DMS53 treated with DMSO at 0.1 percent for 48 hours (cell line): ENCODE data around the gene TAOK2.
A peak's percentile ranks its signal among the peaks of the same experiment; 100 is the strongest.

ENCODE experiments used
- DNase-seq: peaks from one replicate; lab custom pipeline; 2025; ENCODE audit not compliant: unreplicated experiment; lab: John Stamatoyannopoulos, UW

The TAOK2 gene

DNA sequence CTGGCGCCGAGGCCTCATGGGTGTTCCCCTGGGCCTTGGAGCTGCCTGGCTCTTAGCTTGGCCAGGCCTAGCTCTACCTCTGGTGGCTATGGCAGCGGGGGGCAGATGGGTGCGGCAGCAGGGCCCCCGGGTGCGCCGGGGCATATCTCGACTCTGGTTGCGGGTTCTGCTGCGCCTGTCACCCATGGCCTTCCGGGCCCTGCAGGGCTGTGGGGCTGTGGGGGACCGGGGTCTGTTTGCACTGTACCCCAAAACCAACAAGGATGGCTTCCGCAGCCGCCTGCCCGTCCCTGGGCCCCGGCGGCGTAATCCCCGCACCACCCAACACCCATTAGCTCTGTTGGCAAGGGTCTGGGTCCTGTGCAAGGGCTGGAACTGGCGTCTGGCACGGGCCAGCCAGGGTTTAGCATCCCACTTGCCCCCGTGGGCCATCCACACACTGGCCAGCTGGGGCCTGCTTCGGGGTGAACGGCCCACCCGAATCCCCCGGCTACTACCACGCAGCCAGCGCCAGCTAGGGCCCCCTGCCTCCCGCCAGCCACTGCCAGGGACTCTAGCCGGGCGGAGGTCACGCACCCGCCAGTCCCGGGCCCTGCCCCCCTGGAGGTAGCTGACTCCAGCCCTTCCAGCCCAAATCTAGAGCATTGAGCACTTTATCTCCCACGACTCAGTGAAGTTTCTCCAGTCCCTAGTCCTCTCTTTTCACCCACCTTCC is 13.9 kb downstream of the TAOK2 start:
- DNase-seq, result no peak

DNA sequence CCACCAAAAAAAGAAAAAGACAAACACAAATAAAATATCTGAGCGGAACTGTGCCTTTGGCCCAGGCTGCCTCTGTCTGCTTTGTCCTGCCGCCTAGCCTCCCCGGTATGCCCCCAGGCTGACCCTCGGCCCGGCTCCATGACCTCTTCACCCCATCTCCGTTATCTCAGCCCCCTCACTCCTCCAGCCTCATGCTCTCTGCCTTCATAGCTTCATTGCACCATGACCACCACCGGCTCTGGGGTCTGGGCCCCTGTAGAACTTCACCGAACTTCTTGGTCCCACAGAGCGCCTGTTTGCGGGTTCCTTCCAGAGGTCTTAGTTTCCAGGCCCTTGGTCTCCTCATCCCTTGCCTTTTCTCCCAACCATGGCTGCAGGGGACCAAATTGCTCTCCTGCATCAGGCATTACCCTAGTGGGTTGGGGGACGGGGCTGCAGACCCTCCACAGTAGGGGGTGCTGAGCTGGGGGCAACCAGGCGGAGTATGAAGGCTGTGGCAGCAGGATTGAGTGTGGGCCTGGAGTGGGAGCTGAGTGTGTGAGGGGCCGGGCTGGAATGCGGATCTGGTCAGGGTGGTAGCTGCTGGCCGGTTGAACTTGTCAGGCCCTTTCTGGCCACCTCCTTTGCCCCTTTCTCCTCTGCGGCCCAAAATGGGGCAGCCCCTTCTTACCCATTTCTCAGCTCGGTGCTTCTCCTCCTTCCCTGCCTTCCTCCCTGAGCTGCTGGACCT is 14.8 kb downstream of the TAOK2 start:
- DNase-seq, result no peak

DNA sequence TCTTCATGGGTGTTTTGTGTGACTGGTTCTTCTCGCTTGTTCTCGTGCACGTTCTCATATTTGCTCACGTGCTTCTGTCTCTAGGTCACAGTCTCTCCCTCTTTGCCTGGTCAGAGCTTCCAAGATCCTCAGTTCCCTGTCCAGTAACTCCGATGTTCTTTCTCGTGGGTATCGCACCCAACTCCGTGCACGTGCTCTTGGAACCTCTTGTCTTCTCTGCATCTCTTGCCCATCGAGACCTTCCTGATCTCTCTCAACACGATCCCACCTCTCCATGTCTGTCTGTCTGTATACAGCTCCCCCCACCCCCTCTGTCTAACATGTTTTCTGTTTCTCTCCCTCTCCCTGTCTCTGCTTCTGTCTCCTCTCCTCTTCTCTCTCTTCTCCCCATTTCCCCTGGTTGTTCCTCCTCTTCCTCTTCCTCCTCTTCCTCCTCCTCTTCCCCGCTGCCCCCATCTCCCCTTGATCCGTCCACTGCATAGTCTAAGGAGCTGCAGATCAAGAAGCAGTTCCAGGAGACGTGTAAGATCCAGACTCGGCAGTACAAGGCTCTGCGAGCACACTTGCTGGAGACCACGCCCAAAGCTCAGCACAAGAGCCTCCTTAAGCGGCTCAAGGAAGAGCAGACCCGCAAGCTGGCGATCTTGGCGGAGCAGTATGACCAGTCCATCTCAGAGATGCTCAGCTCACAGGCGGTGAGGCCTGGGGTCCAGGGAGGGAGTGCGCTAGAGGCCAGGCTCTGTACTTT is 15.6 kb downstream of the TAOK2 start:
- DNase-seq, result no peak

DNA sequence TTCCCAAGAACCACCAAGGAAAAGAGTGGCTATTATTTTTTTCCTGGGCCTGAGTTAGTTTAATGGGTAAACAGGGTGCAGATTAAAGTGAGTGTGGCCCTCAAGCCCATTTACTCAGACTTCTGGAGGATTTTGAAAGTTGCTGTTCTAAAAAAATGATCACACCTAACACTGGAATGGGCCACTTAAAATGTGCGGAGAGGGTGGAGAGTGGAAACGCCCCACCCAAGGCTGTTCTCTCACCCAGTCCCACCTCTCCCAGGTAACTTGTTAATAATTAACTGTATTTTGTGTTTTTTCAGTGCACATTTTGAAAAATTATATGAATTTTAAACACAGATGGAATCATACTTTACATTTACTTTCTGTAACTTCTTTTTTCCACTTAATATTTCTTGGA is 16.4 kb downstream of the TAOK2 start:
- DNase-seq, result no peak

DNA sequence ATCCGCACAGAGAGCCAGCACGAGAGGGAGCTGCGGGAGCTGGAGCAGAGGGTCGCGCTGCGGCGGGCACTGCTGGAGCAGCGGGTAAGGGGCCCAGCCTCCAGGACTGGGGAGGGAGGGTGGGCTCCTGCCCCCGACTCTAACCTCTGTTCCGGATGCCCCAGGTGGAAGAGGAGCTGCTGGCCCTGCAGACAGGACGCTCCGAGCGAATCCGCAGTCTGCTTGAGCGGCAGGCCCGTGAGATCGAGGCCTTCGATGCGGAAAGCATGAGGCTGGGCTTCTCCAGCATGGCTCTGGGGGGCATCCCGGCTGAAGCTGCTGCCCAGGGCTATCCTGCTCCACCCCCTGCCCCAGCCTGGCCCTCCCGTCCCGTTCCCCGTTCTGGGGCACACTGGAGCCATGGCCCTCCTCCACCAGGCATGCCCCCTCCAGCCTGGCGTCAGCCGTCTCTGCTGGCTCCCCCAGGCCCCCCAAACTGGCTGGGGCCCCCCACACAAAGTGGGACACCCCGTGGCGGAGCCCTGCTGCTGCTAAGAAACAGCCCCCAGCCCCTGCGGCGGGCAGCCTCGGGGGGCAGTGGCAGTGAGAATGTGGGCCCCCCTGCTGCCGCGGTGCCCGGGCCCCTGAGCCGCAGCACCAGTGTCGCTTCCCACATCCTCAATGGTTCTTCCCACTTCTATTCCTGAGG is 17.4 kb downstream of the TAOK2 start:
- no peak for DNase-seq

DNA sequence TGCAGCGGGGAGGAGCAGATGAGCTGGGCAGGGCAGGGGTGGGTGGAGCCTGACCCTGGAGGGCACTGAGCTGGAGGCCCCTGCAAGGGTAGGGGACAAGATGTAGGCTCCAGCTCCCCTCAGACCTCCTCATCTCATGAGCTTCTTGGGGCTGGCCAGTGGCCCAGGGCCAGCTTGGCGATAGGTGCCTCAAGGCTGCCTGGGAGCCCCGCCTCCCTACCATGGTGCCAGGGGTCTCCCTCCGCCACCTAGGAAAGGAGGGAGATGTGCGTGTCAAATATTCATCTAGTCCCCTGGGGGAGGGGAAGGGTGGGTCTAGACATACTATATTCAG is 17.9 kb downstream of the TAOK2 start:
- no peak for DNase-seq

DNA sequence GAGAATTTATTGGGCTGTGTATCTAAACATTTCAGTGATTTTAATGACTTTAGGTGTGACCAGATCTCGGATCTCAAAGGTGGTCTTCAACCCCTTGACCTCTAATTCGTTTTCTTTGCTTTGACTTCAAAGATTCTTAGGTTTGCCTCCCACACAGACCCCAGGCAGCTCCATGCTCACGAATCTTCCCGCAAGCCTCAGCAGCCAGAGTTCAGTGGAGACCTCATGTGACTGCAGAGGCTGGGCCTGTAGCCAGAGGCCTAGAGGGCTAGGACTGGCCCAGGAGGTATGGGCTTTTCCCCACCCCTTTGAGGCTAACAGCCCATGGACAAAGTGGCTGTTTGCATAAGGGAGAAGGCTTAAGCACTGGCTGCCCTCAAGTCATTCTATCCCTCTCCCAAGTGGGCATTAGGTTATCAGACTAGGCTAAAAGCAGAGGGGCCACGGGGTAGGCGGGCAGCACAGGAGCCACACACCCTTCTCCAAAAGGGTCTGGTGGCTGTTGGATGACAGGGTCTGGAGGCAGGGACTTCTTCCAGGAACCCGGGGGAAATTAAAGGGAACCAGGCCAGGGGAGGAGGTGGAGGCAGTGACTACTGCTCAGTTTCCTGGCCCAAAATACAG is 18.8 kb downstream of the TAOK2 start:
- DNase-seq, result no peak

DNA sequence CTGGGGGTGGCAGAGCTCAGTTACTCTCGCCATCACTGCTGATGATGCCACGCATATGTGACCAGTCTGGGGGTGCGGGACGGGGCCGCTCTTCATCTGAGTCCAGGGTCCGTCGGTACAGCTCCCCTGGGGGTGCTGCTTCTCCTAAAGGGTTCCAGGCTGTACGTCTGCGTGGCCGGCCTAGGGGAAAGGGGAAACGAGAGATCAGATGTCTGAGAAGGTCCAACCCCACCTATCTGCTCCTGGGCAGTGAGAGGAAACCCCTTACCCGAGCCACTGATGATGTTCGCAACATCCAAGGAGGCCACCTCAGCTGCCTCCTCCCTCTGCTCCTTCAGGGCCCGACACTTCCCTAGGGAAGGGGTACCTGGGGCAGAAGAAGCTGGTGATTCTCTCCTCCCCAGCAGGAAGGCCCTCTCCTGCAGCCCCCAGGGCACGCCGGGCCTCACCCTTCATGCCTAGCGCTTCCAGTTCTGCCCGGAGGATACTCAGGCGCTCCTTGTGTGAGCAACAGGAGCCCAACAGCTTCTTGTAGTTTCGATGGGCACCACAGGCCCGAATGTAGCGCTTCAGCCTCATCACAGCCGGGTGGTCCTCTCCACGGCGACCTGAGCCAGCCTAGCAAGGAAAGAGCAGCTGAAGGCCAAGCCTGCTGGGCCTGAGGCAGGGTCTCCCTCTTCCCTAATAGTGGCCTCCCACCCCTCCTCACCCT is 19.7 kb downstream of the TAOK2 start:
- DNase-seq, result no peak

DNA sequence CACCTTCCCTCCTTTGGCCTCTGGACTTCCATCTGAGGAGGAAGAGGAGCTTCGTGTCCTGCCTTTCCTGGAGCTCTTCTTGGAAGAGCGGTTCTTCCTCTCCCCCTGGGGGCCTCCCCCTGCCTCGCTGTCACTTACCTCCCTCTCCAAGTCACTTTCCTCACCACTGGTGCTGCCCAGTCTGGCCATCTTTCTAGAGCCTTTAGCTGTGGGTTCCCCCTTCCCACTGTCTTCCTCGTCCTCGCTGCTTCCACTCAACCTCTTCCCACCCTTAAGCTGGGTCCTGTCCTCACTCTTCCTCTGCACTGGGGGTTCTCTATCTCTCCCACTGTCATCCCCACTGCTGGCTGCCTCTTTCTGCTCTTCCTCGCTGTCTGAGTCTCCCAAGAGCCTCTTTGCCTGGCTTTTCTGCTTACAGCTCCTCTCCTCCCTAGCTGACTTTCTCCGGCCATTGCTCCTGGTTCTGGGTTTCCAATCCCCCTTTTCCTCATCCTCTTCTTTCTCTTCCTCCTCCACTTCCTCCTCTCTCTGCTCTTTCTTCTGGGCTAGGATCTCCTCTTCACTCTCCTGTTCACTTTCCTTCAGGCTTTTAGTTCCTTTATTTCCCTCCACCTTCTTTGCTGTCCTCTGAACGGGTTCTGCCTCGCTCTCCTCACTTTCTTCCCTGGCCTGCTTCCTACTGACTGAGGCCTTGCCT is 20.4 kb downstream of the TAOK2 start:
- no peak for DNase-seq

DNA sequence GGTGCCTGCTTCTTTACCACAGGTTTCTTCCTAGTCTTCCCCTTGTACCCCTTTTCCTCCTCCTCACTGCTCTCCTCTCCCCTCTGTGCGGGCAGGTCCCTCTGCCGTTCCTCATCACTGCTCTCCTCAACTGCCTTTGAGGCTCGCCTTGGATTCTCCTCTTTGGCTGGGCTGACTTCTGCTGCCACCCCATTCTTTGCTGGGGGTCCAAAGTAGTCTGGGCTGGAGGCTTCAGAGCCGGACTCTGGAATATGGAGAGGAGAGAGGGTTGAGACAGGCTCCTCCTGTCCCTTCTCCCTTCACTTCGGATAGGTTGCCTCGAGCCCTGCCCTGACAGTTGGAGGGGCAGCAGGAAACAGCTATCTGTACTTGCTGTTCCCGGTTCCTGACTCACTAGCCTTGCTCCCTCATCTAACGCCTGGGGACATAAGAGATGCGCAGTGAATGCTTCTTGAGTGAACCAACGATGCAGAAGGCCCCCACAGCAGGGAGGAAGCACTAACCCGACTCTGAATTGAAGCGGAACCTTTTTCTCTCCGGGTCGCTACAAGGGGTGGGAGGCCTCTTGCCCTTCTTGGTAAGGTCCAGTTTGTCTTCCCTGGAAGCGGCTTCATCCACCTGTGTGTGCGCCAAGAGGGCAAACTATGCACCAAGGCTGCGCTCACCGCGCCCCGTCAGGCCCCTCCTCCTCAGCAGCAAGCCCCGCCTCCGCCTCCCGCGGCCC is 21.1 kb downstream of the TAOK2 start:
- DNase-seq, result no peak

DNA sequence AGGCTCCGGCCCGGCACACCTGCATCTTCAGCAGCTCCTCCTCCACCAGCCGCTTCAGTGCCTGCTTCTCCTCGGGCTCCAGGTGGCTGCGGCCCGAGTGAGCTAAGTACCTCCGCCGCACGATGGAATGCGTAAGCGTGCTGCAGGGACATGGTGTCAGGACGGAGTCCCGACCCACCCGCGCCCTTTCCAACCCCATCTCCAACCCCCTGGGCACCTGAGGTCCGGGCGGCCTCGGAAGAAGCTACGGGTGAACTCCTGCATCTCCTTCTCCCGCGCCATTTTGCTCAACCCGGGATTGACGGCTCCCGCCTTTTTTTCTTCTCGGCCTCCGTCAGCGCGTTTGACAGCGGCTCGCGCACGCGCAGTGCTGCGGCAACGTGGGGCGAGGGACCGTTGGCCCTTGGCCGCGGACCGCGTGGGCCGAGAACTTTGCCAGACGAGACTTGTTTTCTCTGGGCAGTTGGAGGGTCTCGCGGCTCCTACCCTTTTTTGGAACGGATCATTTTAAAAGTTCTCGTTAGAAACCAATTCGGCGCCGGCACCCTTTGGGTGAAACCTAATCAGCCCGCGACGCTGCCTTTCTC is 21.7 kb downstream of the TAOK2 start, which contains the start of gene HIRIP3:
HIRIP3 (minus strand) TSS at position 294 of the 587 bp plus-strand sequence; CDS start at position 282, 12 bp downstream.
- DNase-seq, result peak; percentile 47

DNA sequence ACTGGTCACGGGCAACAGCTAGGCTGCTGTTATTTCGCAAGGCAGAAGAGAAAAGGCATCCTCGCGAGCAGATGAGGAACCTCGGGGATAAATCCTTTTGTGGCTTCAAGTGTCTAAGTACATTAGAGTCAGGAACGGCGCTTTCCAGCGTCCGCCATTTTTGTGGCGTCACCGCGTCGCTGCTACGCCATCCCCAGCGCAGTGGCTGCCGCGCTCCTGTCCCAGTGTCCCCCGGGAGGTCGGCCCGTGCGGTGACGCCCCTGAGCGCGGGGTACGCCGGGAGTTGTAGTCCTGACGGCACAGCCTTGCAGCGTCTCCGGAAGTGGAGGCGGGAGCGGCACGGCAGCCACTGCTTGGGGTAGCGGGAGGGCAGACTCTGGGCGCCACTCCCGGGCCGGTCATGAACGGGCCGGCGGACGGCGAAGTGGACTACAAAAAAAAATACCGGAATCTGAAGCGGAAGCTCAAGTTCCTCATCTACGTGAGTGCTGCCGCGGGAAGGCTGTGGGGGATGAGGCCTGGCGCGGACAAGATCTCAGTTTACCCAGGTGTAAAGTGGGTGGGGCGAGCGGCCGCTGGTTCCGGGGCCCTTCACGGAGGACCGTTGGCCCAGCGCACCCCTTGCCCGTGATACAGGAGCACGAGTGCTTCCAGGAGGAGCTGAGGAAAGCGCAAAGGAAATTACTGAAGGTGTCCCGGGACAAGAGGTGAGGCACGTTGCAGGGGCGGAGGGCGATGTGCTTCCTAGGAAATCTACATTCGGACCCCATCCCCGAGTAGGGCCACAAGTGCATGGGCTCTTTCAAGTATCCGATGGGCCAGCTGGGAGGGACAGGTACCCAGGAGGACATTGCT is 22.5 kb downstream of the TAOK2 start, which contains the start of gene INO80E:
INO80E (plus strand) TSS at position 331 of the 855 bp plus-strand sequence; CDS start at position 401, 70 bp downstream.
- DNase-seq, result peak; percentile 86

DNA sequence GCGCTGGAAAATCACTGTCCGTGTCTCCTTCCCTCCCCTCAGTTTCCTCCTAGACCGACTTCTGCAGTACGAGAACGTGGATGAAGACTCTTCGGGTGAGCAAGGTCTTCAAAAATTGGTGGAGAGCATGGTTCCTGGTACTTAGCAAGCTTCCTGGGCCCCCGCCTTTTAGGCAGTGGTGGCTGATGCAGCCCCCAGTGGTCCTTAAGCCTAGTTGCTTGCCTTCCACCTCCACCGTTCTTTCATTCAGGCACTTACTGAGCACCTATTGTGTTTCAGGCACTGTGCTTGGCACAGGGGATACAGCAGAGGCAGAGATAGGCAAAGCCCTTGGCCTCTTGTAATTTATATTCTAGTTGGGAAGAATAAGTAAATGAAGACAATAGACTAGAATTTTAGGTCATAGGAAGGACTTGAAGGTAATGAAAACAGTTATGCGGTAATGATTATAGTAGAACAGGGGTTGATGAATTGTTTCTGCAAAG is 23.1 kb downstream of the TAOK2 start:
- no peak for DNase-seq

DNA sequence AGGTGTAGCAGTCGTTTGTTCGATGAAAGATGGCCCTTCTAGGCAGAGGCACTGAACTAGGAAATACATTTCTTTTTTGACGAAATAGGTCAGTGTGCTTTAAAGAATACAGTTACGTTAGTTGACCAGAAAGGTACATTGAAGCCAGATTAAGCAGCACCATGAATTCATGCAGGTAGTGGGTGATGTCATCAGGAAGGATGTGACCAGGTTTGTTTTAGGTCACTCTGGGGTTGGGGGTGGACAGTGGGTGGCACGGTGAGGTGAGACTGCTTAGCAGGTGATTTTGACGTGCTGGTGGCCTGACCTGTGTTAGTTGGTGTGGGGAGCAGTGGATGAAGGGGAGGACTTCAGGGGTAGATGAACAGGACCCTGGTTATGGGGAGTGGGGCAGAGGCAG is 25.9 kb downstream of the TAOK2 start:
- DNase-seq, result no peak

DNA sequence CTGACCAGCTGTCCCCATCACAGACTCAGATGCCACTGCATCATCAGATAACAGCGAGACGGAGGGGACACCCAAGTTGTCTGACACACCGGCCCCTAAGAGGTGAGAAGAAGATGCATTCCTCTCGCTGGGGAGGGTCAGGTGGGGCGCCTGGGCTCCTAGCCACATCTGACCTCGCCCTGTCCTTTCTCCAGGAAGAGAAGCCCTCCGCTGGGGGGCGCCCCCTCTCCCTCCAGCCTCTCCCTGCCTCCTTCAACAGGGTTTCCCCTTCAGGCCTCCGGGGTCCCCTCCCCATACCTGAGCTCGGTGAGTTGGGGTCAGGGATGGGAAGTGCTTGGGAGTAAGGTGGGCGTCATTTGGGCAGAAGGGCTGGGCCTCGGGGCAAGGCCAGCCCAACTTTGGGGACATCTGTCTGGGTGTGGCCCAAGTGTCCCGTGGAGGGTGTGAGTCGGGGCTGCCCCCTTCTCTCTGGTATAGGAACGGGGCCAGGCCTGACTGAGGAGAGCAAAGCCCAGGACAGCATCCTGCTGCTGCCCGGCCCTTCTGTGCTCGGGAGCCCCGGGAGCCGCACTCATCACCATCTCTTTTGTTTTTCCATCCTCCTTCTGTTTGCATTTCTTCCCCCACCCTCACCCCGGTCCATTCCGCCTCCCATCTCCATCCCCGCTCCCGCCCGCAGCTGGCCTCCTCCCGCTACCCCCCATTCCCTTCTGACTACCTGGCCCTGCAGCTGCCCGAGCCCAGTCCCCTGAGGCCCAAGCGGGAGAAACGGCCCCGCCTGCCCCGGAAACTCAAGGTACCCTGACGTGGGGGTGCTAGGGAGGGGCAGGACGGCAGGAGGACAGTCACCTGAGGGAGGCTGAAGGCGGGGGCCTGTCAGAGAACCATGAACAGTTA is 27.3 kb downstream of the TAOK2 start:
- DNase-seq, result no peak

DNA sequence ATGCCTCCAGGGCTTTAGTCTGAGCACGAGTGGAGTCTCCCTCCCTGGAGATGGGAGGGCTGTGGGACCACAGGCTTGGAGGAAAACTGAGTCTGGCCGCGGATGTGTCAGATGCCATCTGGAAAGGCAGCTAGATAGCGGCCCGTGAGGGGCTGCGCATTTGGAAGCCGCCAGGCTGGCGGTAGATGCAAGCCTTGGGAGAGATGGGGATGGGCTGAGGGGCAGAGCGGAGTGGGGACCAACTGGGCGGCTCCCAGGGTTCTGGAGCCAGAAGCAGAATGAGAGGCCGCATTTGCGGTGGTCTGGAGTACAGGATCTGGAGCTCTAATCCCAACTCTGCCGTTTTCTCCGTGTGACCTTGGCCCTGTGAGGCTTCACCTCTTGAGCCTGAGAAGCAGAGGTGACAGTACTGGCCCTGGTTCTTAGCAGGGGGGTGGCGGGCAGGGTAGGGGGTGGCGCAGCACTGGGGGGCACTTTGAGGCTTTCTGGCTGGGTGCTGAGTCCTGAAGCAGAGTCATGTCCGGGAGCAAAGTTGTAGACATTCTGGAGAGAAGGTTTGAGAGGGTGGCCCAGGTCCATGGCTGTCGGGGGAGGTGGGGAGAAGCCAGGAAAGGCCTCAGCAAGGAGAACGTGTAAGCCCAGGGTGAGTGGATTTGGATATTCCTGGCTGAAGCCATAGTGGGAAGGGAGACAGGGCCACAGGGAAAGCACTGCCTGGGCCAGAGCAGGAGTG is 29.1 kb downstream of the TAOK2 start:
- no peak for DNase-seq
